ENCODE data around the gene GPR160. TPM values are rescaled to one million over a fixed set of nuclear protein-coding genes. Genes with fewer than 3 reads are reported as not detected.
A peak's percentile ranks its signal among the peaks of the same experiment; 100 is the strongest.

GPR160 gene
- total RNA-seq, 4 donors from 2014 or later: 93.5 to 195 (median 139) TPM

DNA sequence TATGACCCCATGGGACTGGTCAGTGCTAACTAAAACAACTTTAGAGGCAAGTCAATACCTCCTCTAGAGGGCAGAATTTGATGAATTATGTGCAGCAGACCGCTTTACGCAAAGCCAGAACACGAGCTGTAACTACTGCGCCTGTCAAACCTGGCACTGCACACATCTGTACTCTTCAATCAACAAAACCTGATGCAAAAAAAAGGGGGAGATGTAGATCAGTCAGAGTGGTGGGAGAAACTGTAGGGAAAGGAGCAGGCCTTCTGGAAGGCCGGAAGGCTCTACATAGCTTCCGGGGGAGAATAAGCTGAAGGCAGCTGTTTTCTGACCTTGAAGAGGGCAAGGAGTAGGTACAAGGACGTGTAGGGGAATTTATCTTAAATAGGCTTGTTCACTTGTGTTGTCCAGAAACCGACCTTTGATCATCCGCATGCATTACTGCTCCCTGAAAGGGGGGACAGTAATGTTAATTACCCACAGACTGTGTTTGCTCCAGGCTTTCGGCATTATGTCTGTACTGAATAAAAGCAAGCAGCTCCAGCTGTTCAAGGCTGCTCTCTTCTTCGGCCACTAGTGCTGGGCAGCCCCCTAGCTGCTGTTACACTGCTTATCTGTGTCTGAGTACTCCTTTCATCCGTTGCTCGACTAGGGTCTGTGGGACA lies 41.0 kb downstream of the GPR160 start:
- TF ChIP-seq POLR2AphosphoS5 (IDR thresholded peaks at IDR 0.05): no peak
- TF ChIP-seq, protein P1, sequence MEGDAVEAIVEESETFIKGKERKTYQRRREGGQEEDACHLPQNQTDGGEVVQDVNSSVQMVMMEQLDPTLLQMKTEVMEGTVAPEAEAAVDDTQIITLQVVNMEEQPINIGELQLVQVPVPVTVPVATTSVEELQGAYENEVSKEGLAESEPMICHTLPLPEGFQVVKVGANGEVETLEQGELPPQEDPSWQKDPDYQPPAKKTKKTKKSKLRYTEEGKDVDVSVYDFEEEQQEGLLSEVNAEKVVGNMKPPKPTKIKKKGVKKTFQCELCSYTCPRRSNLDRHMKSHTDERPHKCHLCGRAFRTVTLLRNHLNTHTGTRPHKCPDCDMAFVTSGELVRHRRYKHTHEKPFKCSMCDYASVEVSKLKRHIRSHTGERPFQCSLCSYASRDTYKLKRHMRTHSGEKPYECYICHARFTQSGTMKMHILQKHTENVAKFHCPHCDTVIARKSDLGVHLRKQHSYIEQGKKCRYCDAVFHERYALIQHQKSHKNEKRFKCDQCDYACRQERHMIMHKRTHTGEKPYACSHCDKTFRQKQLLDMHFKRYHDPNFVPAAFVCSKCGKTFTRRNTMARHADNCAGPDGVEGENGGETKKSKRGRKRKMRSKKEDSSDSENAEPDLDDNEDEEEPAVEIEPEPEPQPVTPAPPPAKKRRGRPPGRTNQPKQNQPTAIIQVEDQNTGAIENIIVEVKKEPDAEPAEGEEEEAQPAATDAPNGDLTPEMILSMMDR (IDR thresholded peaks at IDR 0.05): no peak
- no peak for TF ChIP-seq EP300 (IDR thresholded peaks at IDR 0.05; ENCODE audit: low read depth)
- TF ChIP-seq POLR2A (IDR thresholded peaks at IDR 0.05): no peak
- H3K4me3 ChIP-seq: no peak overlapping the region
- no peaks in the 10 kb centered on the region for H3K27me3 ChIP-seq
- intact Hi-C loops (cut with DNase I; ENCODE audit: low total_unique reads) (no loop called here), in situ Hi-C loops (cut with MboI; ENCODE audit: low pct_ligation_motif_present in 1 of 4, low pct_unique_long_range_greater_than_20kb in 1 of 4, low sequenced_read_pairs in 3 of 4) (no loop called here)
- peak overlapping the region in 2 of 4 donors; percentile 64 to 78 for H3K27ac ChIP-seq
- H3K36me3 ChIP-seq: peaks cover 0 to 16% (median 4%) of the 10 kb centered on the region in 4 donors
- no peak for DNase-seq
- peaks cover 0 to 37% (median 17%) of the 10 kb centered on the region in 4 donors for H3K4me1 ChIP-seq
- no peaks in the 10 kb centered on the region for H3K9me3 ChIP-seq
- 67 to 76% methylated on average over 7 to 13 of the region's 13 CpGs for WGBS, 2 donors (ENCODE audit: low coverage in 1 of 2)

DNA sequence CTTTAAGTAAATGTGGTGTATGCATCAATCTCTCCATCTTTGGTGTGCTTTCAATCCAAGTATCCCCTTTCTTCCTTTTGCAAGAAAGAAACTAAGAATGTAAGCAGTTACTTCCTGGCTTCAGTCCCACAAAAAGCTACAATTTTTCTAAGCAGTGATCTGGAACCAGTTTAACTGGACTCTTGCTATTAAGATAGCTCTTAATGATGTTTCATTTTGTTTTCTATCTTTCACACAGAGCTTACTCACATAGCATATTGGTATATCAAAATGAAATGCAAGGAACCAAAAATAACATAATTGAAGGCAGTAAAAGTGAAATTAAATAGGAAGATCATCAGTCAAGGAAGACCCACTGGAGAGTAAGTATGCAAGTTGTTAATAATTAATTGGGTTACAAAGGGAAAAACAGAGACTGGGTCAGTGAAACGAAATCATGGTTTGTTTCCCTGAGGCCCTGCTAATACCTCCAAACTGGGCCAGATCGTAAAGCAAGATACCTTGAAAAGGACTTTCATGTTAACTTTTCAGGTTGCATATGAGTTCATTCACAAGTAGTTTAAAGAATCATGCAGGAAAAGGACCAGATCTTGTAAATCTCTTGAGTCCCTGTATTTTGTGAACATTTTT lies 41.9 kb downstream of the GPR160 start:
- H3K27ac ChIP-seq: no peak overlapping the region

DNA sequence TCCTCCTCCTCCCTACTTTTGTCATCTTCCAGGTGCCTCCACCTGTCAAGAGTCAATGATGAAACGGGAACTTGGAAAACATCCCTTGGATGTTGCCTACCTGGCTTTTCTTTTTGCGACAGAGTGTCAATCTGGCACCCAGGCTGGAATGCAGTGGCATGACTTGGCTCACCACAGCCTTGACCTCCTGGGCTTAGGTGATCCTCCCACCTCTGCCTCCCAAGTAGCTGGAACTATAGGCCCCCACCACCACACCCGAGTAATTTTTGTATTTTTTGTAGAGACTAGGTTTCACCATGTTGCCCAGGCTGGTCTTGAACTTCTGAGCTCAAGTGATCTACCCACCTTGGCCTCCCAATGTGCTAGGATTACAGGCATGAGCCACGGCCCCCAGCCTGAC lies 42.8 kb downstream of the GPR160 start:
- Histone ChIP-seq H3K4me1 (peaks cover 0 to 29% (median 16%) of the 10 kb centered on the region in 4 donors), H3K36me3 (peaks cover 0 to 32% (median 6%) of the 10 kb centered on the region in 4 donors), H3K27ac (no peak overlapping the region), H3K9me3 (no peaks in the 10 kb centered on the region), H3K27me3 (no peaks in the 10 kb centered on the region), H3K4me3 (no peak overlapping the region)
- DNase-seq: no peak
- TF ChIP-seq EP300 (IDR thresholded peaks at IDR 0.05; ENCODE audit: low read depth): no peak
- TF ChIP-seq POLR2AphosphoS5 (IDR thresholded peaks at IDR 0.05): no peak
- no peak for TF ChIP-seq POLR2A (IDR thresholded peaks at IDR 0.05)
- TF ChIP-seq, protein P1 (IDR thresholded peaks at IDR 0.05): no peak
- in situ Hi-C loops (cut with MboI; ENCODE audit: low pct_ligation_motif_present in 1 of 4, low pct_unique_long_range_greater_than_20kb in 1 of 4, low sequenced_read_pairs in 3 of 4) (no loop called here), intact Hi-C loops (cut with DNase I; ENCODE audit: low total_unique reads) (no loop called here)
- 98% methylated on average over 4 of the region's 4 CpGs; no CpG with 5 or more reads in 1 of the 2 donors for WGBS, 2 donors (ENCODE audit: low coverage in 1 of 2)

More for the DNA sequence above, 41.9 kb downstream of the GPR160 start:
- in situ Hi-C loops (cut with MboI; ENCODE audit: low pct_ligation_motif_present in 1 of 4, low pct_unique_long_range_greater_than_20kb in 1 of 4, low sequenced_read_pairs in 3 of 4) (no loop called here), intact Hi-C loops (cut with DNase I; ENCODE audit: low total_unique reads) (no loop called here)
- Histone ChIP-seq H3K4me3 (no peak overlapping the region), H3K4me1 (peaks cover 0 to 37% (median 17%) of the 10 kb centered on the region in 4 donors), H3K9me3 (no peaks in the 10 kb centered on the region), H3K27me3 (no peaks in the 10 kb centered on the region), H3K36me3 (peaks cover 0 to 25% (median 4%) of the 10 kb centered on the region in 4 donors)
- DNase-seq: no peak
- WGBS, 2 donors (ENCODE audit: low coverage in 1 of 2): 61 to 68% methylated on average over 2 of the region's 2 CpGs
- TF ChIP-seq POLR2A (IDR thresholded peaks at IDR 0.05) (no peak), EP300 (IDR thresholded peaks at IDR 0.05; ENCODE audit: low read depth) (no peak), POLR2AphosphoS5 (IDR thresholded peaks at IDR 0.05) (no peak)
- TF ChIP-seq, protein P1 (IDR thresholded peaks at IDR 0.05): no peak

DNA sequence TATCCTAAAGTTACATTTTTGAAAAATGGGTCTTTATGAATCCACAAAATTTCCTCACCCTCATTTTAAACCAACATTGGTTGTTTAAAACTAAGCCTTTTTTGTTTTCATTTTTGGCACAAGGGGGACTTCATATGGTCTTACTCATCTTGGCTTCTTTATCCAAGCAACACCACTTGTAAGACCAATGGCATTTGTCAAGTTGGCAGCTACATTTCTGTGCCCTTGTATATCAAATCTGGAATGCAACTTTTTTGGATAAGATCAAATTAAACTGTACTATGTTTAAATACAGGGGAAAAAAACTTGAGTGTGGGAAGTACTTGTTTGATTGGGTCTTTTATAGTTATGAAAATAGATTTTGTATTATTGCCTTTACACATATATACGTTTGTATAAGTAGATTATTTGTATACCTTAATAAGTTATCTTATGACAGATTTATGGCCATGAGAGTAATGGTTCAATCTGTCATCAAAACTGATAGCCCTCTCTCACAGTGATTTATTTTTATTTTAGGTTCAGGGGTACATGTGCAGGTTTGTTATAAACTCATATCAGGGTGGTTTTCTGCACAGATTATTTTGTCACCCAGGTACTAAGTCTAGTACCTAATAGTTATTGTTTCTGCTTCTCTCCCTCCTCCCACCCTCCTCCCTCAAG lies 43.4 kb downstream of the GPR160 start:
- intact Hi-C loops (cut with DNase I; ENCODE audit: low total_unique reads) (no loop called here), in situ Hi-C loops (cut with MboI; ENCODE audit: low pct_ligation_motif_present in 1 of 4, low pct_unique_long_range_greater_than_20kb in 1 of 4, low sequenced_read_pairs in 3 of 4) (no loop called here)
- H3K27me3 ChIP-seq: no peaks in the 10 kb centered on the region
- H3K9me3 ChIP-seq: no peaks in the 10 kb centered on the region
- peaks cover 0 to 23% (median 13%) of the 10 kb centered on the region in 4 donors for H3K4me1 ChIP-seq
- H3K36me3 ChIP-seq: peaks cover 0 to 32% (median 6%) of the 10 kb centered on the region in 4 donors
- 25 to 34% methylated on average over 1 of the region's 1 CpG for WGBS, 2 donors (ENCODE audit: low coverage in 1 of 2)
- H3K27ac ChIP-seq: no peak overlapping the region
- DNase-seq: no peak
- no peak overlapping the region for H3K4me3 ChIP-seq
- TF ChIP-seq EP300 (IDR thresholded peaks at IDR 0.05; ENCODE audit: low read depth): no peak
- TF ChIP-seq POLR2A (IDR thresholded peaks at IDR 0.05): no peak
- TF ChIP-seq, protein P1 (IDR thresholded peaks at IDR 0.05): no peak
- TF ChIP-seq POLR2AphosphoS5 (IDR thresholded peaks at IDR 0.05): no peak

Measured in transverse colon (tissue), 4 donors.